ENCODE data around the gene PHF23.

DNA sequence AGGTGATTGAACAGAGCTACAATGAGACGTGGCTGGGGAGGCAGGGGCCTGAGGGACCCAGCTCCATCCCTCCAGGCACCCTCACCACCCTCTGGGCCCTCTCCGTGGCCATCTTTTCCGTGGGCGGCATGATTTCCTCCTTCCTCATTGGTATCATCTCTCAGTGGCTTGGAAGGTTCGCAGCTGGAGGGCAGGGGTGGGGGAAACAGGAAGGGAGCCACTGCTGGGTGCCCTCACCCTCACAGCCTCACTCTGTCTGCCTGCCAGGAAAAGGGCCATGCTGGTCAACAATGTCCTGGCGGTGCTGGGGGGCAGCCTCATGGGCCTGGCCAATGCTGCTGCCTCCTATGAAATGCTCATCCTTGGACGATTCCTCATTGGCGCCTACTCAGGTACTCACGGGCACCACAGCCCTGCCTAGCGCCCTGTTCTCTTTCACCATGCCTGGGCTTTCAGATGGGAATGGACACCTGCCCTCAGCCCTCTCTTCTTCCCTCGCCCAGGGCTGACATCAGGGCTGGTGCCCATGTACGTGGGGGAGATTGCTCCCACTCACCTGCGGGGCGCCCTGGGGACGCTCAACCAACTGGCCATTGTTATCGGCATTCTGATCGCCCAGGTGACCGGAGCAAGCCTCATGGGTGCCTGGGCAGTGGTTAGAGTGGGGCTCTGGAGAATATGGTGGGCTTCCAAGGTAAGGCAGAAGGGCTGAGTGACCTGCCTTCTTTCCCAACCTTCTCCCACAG is 44.4 kb upstream of the PHF23 start:
- TF ChIP-seq, protein P1, sequence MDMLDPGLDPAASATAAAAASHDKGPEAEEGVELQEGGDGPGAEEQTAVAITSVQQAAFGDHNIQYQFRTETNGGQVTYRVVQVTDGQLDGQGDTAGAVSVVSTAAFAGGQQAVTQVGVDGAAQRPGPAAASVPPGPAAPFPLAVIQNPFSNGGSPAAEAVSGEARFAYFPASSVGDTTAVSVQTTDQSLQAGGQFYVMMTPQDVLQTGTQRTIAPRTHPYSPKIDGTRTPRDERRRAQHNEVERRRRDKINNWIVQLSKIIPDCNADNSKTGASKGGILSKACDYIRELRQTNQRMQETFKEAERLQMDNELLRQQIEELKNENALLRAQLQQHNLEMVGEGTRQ (IDR thresholded peaks at IDR 0.05; ENCODE audit: low read depth, low read length): no peak
- TF ChIP-seq MAZ (IDR thresholded peaks at IDR 0.05; ENCODE audit: borderline replicate concordance, low read depth, low read length) (no peak), POLR2A (IDR thresholded peaks at IDR 0.05; ENCODE audit: low read depth, low read length) (no peak), MXI1 (IDR thresholded peaks at IDR 0.05; ENCODE audit: borderline replicate concordance, low read depth, low read length) (no peak)
- TF ChIP-seq, protein P2, sequence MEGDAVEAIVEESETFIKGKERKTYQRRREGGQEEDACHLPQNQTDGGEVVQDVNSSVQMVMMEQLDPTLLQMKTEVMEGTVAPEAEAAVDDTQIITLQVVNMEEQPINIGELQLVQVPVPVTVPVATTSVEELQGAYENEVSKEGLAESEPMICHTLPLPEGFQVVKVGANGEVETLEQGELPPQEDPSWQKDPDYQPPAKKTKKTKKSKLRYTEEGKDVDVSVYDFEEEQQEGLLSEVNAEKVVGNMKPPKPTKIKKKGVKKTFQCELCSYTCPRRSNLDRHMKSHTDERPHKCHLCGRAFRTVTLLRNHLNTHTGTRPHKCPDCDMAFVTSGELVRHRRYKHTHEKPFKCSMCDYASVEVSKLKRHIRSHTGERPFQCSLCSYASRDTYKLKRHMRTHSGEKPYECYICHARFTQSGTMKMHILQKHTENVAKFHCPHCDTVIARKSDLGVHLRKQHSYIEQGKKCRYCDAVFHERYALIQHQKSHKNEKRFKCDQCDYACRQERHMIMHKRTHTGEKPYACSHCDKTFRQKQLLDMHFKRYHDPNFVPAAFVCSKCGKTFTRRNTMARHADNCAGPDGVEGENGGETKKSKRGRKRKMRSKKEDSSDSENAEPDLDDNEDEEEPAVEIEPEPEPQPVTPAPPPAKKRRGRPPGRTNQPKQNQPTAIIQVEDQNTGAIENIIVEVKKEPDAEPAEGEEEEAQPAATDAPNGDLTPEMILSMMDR (conservative IDR thresholded peaks at IDR 0.05; ENCODE audit: low read depth, low read length): no peak
- TF ChIP-seq, protein P3, sequence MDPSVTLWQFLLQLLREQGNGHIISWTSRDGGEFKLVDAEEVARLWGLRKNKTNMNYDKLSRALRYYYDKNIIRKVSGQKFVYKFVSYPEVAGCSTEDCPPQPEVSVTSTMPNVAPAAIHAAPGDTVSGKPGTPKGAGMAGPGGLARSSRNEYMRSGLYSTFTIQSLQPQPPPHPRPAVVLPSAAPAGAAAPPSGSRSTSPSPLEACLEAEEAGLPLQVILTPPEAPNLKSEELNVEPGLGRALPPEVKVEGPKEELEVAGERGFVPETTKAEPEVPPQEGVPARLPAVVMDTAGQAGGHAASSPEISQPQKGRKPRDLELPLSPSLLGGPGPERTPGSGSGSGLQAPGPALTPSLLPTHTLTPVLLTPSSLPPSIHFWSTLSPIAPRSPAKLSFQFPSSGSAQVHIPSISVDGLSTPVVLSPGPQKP (IDR thresholded peaks at IDR 0.05; ENCODE audit: borderline replicate concordance, low read depth, low read length): no peak

All from IMR-90 (cell line).